ENCODE data around the gene ATOX1. TPM values are rescaled to one million over a fixed set of nuclear protein-coding genes. Genes with fewer than 3 reads are reported as not detected.

The ATOX1 gene
- total RNA-seq, 4 donors from 2014 or later, result 61.6 to 145 (median 74.6) TPM

DNA sequence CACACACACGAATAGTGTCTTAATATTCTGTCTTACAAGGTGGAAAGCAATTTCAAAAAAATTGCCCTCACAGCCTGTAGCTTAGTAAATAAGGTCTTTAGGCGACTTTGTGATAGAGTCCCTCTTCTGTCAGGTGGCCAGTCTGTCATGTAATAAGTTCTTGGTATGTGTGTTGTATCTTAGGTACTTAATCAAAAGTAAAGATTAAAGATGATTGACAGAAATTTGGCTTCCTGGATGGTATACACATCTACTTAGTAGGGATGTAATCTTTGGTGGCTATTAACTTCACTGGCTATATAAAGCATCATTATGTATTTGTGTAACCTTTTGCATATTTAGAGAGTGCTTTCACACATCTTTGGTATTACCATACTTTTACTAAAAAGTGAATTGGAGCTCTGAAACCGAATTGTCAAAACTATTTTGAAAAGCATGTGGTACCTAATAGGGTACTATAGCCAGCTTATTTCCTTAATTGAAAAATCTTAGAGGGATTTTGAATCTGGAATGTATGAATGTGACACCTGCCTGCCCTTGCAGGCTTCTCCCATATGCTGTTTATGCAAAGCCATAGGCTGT, 16.7 kb upstream of the ATOX1 start:
- H3K4me3 ChIP-seq, result no peak overlapping the region
- H3K9me3 ChIP-seq, result no peaks in the 10 kb centered on the region
- WGBS, 2 donors (ENCODE audit: low coverage in 1 of 2), result 29 to 32% methylated on average over 3 of the region's 3 CpGs
- H3K4me1 ChIP-seq, result peaks cover 6 to 80% (median 34%) of the 10 kb centered on the region in 3 donors
- peak overlapping the region in 2 of 4 donors; percentile 34 to 96 for H3K27ac ChIP-seq
- no peaks in the 10 kb centered on the region for H3K36me3 ChIP-seq
- no peak for TF ChIP-seq POLR2A (IDR thresholded peaks at IDR 0.05)
- TF ChIP-seq POLR2AphosphoS5 (IDR thresholded peaks at IDR 0.05), result no peak
- TF ChIP-seq, protein P1, sequence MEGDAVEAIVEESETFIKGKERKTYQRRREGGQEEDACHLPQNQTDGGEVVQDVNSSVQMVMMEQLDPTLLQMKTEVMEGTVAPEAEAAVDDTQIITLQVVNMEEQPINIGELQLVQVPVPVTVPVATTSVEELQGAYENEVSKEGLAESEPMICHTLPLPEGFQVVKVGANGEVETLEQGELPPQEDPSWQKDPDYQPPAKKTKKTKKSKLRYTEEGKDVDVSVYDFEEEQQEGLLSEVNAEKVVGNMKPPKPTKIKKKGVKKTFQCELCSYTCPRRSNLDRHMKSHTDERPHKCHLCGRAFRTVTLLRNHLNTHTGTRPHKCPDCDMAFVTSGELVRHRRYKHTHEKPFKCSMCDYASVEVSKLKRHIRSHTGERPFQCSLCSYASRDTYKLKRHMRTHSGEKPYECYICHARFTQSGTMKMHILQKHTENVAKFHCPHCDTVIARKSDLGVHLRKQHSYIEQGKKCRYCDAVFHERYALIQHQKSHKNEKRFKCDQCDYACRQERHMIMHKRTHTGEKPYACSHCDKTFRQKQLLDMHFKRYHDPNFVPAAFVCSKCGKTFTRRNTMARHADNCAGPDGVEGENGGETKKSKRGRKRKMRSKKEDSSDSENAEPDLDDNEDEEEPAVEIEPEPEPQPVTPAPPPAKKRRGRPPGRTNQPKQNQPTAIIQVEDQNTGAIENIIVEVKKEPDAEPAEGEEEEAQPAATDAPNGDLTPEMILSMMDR (IDR thresholded peaks at IDR 0.05), result no peak
- TF ChIP-seq EP300 (IDR thresholded peaks at IDR 0.05), result no peak
- no peak for ATAC-seq
- no peaks in the 10 kb centered on the region for H3K27me3 ChIP-seq

DNA sequence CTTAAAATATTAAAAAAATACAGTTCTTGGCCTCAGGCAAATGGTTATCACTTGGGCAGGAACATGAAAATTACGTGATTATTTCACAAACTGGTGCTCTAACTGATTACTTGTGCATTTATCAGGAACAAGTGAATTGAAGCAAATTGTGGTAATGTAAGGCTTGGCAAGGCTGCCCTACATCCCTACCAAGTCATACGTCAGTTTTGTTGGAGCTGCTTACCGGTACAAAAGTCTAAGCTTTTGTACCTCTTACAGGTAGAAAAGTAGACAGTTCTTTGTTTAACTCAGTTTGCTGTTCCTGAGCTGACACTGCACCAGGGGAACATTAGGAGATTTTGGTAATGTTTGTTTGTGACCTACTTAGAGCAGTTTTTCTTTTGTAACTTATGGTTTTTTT, 15.5 kb upstream of the ATOX1 start:
- Histone ChIP-seq H3K9me3 (no peaks in the 10 kb centered on the region), H3K4me1 (peaks cover 6 to 76% (median 33%) of the 10 kb centered on the region in 3 donors), H3K27me3 (no peaks in the 10 kb centered on the region), H3K4me3 (peak overlapping the region; percentile 81 to 87), H3K27ac (peak overlapping the region; percentile 14 to 96 (median 94)), H3K36me3 (no peaks in the 10 kb centered on the region)
- TF ChIP-seq EP300 (IDR thresholded peaks at IDR 0.05), result no peak
- no peak for TF ChIP-seq POLR2AphosphoS5 (IDR thresholded peaks at IDR 0.05)
- TF ChIP-seq, protein P1 (IDR thresholded peaks at IDR 0.05), result no peak
- TF ChIP-seq POLR2A (IDR thresholded peaks at IDR 0.05), result no peak
- ATAC-seq, result no peak
- WGBS, 2 donors (ENCODE audit: low coverage in 1 of 2), result 0% methylated on average over 3 of the region's 3 CpGs

DNA sequence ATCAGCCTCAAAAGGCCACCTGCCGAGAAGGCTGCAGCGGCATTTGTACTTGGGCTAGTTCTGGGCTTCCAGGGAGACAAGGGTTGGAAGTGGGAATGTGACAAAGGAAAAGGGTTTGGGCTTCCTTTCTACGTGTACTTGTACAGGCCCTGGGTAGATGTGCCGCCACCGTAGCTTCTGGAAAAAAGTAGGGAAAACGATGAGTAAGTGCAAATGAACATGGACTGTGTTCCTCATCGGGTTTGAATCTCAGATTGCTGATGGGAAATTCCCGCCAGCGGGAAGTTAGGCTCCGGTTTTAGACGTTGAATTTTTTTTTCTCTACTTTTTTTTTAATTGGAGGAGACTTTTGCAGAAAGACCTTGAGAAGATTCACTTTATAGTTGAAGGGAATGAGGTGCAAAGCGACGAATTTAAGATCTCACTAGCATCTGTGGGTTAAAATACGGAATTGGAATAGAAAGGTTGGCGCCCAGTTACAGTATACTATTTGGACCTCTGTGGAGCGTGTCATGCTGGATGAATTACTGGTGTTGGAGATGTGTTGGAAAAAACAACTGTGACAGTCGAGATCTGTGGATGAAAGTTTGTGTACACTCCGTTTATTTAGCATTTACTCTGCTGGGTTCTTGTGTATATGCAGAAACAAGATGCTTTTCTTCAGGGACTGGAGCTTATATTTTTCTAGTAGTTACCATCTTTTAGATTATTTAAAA, 14.6 kb upstream of the ATOX1 start:
- peaks cover 6 to 66% (median 33%) of the 10 kb centered on the region in 3 donors for H3K4me1 ChIP-seq
- WGBS, 2 donors (ENCODE audit: low coverage in 1 of 2), result 0 to 1% methylated on average over 12 to 17 of the region's 18 CpGs
- no peaks in the 10 kb centered on the region for H3K27me3 ChIP-seq
- H3K9me3 ChIP-seq, result no peaks in the 10 kb centered on the region
- H3K27ac ChIP-seq, result peak overlapping the region; percentile 86 to 96 (median 94)
- TF ChIP-seq, protein P1 (IDR thresholded peaks at IDR 0.05), result no peak
- TF ChIP-seq POLR2AphosphoS5 (IDR thresholded peaks at IDR 0.05), result no peak
- TF ChIP-seq POLR2A (IDR thresholded peaks at IDR 0.05), result no peak
- no peak for TF ChIP-seq EP300 (IDR thresholded peaks at IDR 0.05)
- H3K36me3 ChIP-seq, result no peaks in the 10 kb centered on the region
- H3K4me3 ChIP-seq, result peak overlapping the region; percentile 81 to 87
- ATAC-seq, result no peak

DNA sequence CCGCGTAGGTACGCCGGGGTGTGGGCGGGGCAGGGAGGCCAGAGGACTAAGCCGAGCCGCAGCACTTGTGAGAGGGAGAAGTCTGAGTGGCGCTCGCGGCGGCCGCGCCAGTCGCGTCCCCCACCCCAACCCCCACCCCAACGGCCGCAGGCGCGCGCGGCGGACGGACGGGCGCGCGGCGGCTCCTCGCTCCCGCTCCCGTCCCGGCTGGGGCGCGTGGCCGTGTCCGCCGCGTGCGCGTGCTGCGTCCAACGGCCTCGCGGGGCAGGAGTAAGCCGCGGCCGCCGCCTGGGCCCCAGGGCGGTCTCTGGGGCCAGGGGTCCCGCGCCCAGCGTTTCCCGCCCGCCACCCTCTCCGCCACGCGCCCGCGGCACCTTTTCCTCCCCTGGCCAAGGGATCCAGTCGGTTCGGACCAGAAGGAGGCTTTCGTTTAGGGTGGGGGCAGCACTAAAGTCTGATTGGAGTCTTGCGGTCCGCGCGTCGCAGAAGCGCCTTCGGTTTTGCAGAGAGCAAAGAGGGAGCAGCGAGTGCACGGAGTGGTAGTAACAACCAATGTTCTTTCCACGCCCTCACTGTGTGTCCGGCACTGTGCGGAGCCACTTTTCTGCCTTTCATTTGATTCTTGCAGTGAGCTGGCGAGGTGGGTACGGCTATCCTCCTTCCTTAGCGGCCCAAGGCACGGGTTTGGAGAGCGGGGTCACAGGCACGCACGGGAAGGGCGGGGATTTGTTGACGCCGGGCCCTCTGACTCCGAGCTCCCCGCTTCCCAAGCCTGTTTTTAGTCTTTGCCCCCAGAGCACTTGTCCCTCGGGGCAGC, 13.8 kb upstream of the ATOX1 start:
- WGBS, 2 donors (ENCODE audit: low coverage in 1 of 2), result 0% methylated on average over 1 to 19 of the region's 87 CpGs
- peak; percentile 13 for ATAC-seq

More for the DNA sequence above, 13.8 kb upstream of the ATOX1 start:
- H3K9me3 ChIP-seq, result no peaks in the 10 kb centered on the region
- TF ChIP-seq, protein P1 (IDR thresholded peaks at IDR 0.05), result peak in 1 of 4 experiments; percentile 17
- TF ChIP-seq EP300 (IDR thresholded peaks at IDR 0.05) (no peak), POLR2A (IDR thresholded peaks at IDR 0.05) (no peak)
- H3K36me3 ChIP-seq, result no peaks in the 10 kb centered on the region
- peaks cover 4 to 58% (median 29%) of the 10 kb centered on the region in 3 donors for H3K4me1 ChIP-seq
- no peaks in the 10 kb centered on the region for H3K27me3 ChIP-seq
- H3K27ac ChIP-seq, result peak overlapping the region; percentile 86 to 96 (median 94)
- peak overlapping the region; percentile 81 to 87 for H3K4me3 ChIP-seq
